ENCODE data around the gene ISCA2. TPM values are rescaled to one million over a fixed set of nuclear protein-coding genes. Genes with fewer than 3 reads are reported as not detected.

The ISCA2 gene
- total RNA-seq, 1 donor from 2014 or later: 19.1 TPM

GRCh38 chr14:74508844-74509428 lies 15.4 kb downstream of the ISCA2 start:
- DNase-seq: no peak

GRCh38 chr14:74509587-74510222 lies 16.1 kb downstream of the ISCA2 start:
- no peak for DNase-seq

GRCh38 chr14:74510223-74510931 lies 16.8 kb downstream of the ISCA2 start:
- no peak for DNase-seq

- peak; percentile 29 for DNase-seq
Measured at GRCh38 chr14:74510959-74511409, 17.4 kb downstream of the ISCA2 start.

GRCh38 chr14:74511966-74512830 lies 18.6 kb downstream of the ISCA2 start:
- no peak for DNase-seq

- no peak for DNase-seq
Measured at GRCh38 chr14:74514471-74514941, 20.9 kb downstream of the ISCA2 start.

GRCh38 chr14:74515891-74516412 lies 22.4 kb downstream of the ISCA2 start:
- DNase-seq: no peak

- DNase-seq: peak; percentile 27
Measured at GRCh38 chr14:74516451-74517160, 23.0 kb downstream of the ISCA2 start.

GRCh38 chr14:74517731-74518130 lies 24.2 kb downstream of the ISCA2 start:
- DNase-seq: no peak

GRCh38 chr14:74518221-74518620 lies 24.7 kb downstream of the ISCA2 start:
- DNase-seq: no peak

- no peak for DNase-seq
Measured at GRCh38 chr14:74519316-74520074, 25.9 kb downstream of the ISCA2 start.

- DNase-seq: no peak
Measured at GRCh38 chr14:74521756-74522155, 28.2 kb downstream of the ISCA2 start.

GRCh38 chr14:74522740-74523139 lies 29.2 kb downstream of the ISCA2 start:
- no peak for DNase-seq

GRCh38 chr14:74524076-74524811 lies 30.7 kb downstream of the ISCA2 start:
- no peak for DNase-seq

GRCh38 chr14:74524812-74525135 lies 31.2 kb downstream of the ISCA2 start:
- DNase-seq: no peak

GRCh38 chr14:74525361-74525851 lies 31.8 kb downstream of the ISCA2 start:
- no peak for DNase-seq

- no peak for DNase-seq
Measured at GRCh38 chr14:74526854-74527585, 33.5 kb downstream of the ISCA2 start.

GRCh38 chr14:74527736-74528280 lies 34.2 kb downstream of the ISCA2 start:
- no peak for DNase-seq

- DNase-seq: no peak
Measured at GRCh38 chr14:74528406-74528805, 34.8 kb downstream of the ISCA2 start.

All from dermis blood vessel endothelial cell (primary cell).